HG03432 (cell line): ENCODE data around the gene GTF3C5.
"Not testable (repeated sequence)": the region's sequence is repeated elsewhere in the genome, so short reads cannot be mapped to it uniquely, and the experiment has no call there.

Experiments
- ATAC-seq: cut with Tn5 transposase; IDR thresholded peaks from one replicate; pipeline ENCODE4 v1.9.1; 2021; ENCODE audit warnings: mild to moderate bottlenecking, moderate library complexity; ENCODE audit not compliant: unreplicated experiment

GTF3C5 gene

DNA sequence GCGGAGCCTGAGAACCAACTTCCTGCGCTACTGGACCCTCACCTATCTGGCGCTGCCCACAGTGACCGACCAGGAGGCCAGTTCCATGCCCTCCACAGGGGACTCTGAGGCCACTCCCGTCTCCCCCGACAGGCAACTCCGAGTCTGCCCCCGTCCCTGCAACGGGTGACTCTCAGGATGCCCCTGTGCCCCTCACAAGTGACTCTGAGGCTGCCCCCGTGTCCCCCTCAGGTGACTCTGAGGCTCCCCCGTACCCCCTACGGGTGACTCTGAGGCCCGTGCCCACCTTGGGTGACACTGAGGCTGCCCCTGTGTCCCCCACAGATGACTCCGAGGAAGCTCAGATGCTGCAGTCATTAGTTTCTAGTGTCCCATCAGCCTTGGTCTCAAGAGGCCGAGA lies 56.1 kb downstream of the GTF3C5 start:
- ATAC-seq, result no peak

DNA sequence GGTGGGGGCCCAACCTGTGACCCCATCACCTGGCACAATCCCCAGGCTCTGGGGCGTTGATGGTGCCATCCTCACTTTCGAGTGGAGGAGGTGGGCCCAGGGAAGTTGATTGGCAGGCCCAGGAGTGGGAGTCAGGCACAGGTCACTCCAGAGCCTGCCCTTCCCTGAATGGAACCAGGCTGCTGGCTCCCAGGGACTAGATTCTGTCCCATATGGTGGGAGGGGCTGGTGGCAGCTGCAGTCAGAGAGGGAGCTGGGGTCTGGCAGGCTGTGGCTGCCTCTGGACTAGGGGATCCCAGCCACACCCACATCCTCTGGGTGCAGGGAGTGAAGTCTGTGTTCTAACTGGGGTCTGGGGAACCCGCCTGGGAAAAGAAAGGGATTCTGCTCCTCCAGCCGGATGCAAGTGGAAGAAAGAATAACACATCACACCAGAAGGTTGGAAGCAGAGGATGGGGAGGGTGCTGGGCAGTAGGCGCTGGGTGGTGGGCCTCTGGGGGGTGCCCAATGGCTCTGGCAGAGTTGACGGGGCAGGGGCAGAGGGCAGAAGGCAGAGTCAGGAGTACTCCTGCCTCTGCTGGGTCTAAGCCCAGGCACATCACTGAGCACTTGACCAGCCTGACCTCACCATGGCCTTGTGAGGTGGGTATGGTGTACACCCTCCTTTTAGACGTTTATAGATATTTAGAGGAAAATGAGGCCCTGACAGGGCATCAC lies 56.8 kb downstream of the GTF3C5 start:
- ATAC-seq, result no peak

DNA sequence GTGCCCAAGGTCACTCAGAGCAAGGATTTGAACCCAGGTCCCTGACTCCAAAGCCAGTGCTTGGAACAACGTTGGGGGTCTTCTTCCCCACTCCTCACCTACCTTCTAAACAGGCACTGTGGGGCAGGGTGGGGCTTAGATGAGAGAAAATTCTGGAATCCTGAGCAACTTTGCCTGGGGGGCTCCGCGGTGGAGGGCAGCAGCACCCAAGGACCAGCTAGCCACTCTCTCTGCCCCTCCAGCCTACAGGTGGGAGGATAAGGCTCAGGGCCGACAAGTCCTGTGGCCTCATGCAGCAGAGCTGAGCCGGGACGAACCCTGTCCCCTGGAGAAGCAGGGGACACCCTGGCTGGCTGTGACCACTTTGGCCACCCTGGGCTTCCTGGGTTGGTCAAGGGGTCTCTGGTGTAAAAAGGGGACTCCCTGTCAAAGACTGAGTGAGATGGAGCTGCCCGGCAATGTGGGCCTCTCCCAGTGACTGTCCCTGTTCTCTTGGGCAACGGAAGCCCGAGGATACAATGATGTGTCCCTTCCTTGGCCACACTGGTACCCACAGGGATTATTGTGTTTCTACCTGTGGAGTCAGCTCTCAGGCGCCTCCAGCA lies 57.5 kb downstream of the GTF3C5 start:
- ATAC-seq, result no peak

- ATAC-seq, result no peak
Observed at GRCh38 chr9:133088756-133089155, 58.0 kb downstream of the GTF3C5 start.

DNA sequence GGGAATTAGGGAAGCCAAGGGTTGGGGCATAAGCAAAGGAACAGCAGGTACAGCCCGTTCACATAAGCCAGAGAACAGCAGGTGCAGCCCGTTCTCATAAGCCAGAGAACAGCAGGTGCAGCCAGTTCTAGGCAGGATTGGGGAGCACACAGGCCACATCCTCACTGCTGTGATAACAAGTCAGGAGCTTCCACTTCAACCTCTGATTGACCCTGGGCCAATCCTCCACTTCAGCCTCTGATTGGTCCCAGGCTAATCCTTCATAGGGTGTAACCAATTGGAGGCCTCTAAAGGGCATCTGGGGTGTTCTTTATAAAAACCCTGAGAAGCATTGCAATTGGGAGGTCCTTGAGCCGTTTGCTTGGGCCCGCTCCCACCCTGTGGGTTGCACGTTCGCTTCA lies 58.5 kb downstream of the GTF3C5 start:
- ATAC-seq, result no peak

DNA sequence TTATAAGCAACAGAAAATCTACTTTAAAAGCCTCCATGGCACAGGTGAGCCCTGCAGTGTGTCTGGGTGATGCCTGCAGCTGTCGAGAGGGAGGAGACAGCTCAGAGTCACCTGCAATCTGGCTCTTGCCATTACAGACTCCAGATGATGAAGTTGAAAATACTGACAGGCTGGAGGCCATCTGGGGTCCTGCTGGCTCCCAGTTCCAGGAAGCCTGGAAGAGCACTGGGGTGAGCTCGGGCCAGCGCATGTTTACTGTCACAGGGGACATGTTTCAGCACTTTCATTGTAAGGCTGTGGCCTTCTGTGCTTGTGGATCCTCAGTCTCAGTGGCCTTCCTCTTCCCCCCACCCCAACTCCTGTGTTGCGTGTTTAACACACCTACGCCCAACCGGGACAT lies 59.4 kb downstream of the GTF3C5 start:
- no peak for ATAC-seq

DNA sequence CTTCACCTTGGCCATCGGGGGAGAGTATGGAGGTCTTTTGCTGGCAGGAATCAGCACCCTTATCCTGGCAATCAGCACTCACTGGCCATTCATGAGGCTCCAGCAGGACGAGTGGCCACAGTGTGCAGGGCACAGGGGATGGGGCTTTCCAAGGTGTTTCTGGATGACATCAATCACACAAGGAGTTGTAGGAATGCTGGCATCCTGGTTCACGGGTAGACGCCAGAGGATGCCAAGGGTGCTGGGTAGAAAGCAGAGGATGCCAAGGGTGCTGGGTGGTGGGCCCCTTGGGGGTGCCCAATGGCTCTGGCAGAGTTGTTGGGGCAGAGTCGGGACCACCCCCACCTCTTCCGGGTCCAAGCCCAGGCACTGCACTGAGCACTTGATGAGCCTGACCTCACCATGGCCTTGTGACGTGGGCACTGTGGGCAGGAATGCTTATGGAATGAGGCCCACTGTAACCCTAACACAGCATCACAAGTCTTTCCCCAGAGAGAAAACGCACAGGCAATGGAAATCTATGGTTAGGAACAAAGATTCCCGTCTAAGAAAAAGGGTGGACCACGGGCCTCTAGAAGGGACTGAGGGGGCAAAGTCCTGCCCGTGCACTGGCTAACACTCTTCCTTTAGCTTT lies 60.1 kb downstream of the GTF3C5 start:
- no peak for ATAC-seq

- ATAC-seq, result not testable (repeated sequence)
Observed at GRCh38 chr9:133094351-133094750, 63.6 kb downstream of the GTF3C5 start.

DNA sequence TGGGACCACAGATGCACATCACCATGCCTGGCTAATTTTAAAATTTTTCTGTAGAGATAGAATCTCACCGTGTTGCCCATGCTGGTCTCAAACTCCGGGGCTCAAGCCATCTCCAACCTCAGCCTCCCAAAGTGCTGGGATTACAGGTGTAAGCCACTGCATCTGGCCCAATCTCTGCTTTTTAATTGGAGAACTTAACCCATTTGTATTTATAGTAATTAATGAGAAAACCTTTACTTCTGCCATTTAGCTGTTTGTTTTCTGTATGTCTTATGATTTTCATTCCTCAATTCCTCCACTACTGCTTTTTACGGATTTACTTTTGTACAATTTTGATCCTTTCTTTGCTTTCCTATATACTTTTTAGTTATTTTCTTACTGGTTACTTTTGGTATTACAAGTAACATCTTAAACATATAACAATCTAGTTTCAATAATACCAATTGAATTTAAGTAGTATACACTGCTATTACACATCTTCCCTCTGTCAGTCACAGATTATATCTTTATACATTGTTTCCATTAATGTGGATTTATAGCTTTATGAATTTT lies 64.1 kb downstream of the GTF3C5 start:
- ATAC-seq, result no peak

- ATAC-seq, result no peak
Observed at GRCh38 chr9:133098104-133098754, 67.4 kb downstream of the GTF3C5 start.

DNA sequence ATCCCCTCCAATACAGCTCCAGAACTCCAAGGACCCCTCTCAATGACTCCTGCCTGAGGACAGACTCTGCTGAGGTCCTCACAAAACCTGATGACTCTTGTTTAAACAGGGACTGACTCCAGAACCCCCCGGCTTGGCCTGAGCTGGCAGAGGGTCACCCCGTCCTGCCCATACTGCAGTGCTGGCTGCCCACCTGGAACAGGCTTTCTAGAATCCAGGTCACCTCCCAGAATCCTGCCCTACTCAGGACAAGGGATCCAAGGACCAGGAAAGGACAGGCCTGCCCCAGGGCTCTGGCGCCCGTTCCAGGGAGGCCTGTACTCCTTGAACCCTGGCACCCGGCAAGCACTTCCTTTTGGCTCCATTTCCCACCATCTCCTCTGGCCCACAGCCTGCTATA lies 68.1 kb downstream of the GTF3C5 start:
- no peak for ATAC-seq

- ATAC-seq, result no peak
Observed at GRCh38 chr9:133099726-133100505, 69.1 kb downstream of the GTF3C5 start.

GRCh38 chr9:133100506-133101355 lies 69.9 kb downstream of the GTF3C5 start:
- no peak for ATAC-seq

- no peak for ATAC-seq
Observed at GRCh38 chr9:133101356-133102189, 70.8 kb downstream of the GTF3C5 start.

DNA sequence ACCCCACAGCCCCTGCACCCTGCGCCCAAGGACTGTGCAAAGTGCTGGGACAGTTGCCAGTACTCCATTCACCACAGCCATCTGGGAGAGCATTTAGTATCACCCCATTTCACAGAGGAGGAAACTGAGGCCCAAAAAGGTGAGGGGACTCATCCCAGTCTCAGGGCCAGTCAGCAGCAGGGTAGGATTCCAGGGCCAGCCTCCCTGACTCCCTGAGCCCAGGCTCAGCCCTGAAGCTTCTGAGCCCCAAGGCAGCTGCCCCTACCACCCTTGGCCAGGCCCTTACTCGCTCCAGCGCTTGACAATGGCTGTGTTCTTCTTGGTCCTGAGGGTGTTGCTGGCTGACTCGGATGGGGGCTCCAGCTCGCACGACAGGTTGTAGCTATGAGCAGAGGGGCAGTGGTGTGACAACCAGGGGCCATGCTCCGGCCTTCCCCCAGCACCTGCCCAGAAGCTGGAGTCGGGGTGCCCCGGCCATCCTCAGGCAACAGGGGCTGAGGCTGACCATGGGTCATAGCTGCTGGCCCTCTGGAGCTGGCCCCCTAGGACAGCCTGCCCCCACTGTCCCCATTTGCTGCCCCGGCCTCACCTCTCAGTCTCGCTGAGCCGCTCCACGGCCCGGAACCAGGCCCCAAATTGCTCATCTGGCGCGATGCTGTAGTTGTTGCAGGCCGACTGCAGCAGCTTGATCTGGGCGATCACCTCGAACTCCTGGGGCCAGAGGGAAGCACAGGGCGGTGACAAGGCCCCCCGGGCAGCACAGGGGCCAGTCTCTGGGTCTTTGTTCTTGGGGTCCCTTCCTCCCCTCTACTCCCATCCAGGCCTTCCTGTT lies 71.6 kb downstream of the GTF3C5 start:
- no peak for ATAC-seq

- ATAC-seq, result no peak
Observed at GRCh38 chr9:133103183-133103986, 72.6 kb downstream of the GTF3C5 start.

DNA sequence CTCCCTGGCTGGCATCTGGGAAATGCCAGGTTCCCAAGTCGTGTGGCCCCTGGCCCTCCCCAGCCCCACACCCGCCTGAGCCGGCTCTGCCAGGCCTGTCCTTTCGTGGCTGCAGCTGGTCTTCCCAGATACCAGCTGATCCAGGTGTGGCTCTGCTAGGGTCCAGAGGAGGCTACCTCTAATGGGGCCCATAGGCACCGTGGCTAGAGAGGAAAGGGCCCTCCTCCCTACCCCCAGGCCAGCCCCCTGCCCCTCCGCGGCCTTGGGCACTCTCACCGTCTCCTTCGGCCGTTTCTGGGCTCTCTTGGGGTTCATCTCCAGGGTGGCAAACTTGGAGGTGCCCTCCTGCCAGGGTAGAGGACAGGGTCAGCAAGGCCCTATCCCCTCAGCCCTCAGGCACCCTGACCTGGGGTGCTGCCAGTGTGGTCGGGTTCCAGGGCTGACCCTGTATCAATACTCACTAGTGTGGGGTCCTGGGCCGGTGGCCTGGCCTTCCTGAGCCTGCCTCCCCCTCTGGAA lies 73.2 kb downstream of the GTF3C5 start:
- no peak for ATAC-seq
